ENCODE measurements around the gene MZT2A. TPM values are rescaled to one million over a fixed set of nuclear protein-coding genes. Genes with fewer than 3 reads are reported as not detected.
"Not testable (repeated sequence)": the region's sequence is repeated elsewhere in the genome, so short reads cannot be mapped to it uniquely, and the experiment has no call there.

The MZT2A gene
- total and polyA plus RNA-seq, 2 donors: 101 to 111 TPM

DNA sequence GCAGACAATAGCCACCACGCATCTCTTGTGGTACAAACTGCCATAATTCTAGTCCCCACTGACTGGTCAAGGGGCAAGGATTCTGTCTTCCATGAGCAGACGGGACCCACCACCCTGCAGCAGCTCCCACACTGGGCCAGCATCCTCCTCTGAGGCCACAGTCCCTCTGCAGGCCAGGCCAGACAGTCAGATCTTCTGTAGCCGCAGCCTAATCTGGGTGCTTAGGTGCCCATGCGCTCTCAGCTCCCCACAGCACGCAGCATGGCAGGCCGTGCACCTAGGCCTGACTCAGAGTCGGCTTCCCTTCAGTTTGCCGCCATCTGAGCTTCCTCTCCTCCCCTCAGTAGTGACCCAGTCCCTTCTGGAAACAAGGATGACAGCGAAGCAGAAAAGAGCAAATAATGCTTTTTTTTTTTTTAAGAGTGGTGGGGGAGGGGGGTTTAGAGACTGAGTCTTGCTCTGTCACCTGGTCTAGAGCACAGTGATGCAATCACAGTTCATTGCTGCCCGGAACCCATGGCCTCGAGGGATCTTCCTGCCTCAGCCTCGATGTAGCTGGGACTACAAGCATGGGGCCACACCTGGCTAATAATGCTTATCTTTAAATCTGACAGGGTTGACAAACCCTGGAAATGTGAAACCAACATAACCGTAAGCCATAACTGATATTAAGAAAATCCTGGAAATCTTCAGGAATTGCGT, 5.8 kb downstream of the MZT2A start:
- H3K4me1 ChIP-seq (ENCODE audit: control insufficient read depth in 2 of 2, insufficient read depth in 2 of 2, low read length in 2 of 2); DNase-seq (ENCODE audit: low read depth in 6 of 9, low spot score in 9 of 9); H3K4me3 ChIP-seq (ENCODE audit: low read length in 2 of 2); H3K9me3 ChIP-seq (ENCODE audit: control insufficient read depth in 2 of 2, insufficient read depth in 1 of 2, low read length in 1 of 2); H3K27ac ChIP-seq (ENCODE audit: low read depth in 1 of 2, low read length in 1 of 2); H3K27me3 ChIP-seq (ENCODE audit: control insufficient read depth in 2 of 2, insufficient read depth in 1 of 2, low read length in 1 of 2): not testable (repeated sequence)
- peaks cover 9 to 21% of the 10 kb centered on the region in 2 donors for H3K36me3 ChIP-seq (ENCODE audit: control insufficient read depth in 2 of 2, insufficient read depth in 2 of 2, low read length in 1 of 2)
- WGBS: 96% methylated on average over 14 of the region's 14 CpGs

DNA sequence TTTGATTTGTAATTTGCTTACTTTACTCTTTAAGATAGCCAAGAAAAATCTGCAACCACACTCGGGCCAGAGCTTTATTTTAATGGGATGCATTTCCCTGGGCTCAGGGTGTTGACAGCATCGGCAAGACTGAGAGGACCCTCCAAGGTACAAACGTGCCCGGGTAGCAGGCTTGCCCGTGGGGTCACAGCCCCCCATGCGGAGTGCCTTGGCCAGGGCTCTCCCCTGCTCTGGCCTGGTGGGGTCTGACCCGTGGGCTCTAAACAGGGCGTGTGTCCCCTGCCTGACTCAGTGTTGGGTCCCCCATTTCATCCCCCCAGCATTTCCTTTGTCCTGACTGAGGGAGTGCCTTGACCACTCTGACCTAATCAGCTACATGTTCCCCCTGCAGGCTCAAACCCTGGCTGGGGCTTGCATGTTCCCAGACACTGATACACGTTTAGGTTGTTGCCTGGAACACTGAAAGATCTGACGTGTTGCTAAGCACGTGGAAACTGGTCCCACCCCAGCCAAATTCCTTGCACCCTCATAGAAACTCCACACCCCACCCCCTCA, 7.2 kb downstream of the MZT2A start:
- not testable (repeated sequence) for H3K9me3 ChIP-seq (ENCODE audit: control insufficient read depth in 2 of 2, insufficient read depth in 1 of 2, low read length in 1 of 2); H3K4me1 ChIP-seq (ENCODE audit: control insufficient read depth in 2 of 2, insufficient read depth in 2 of 2, low read length in 2 of 2); H3K27ac ChIP-seq (ENCODE audit: low read depth in 1 of 2, low read length in 1 of 2); DNase-seq (ENCODE audit: low read depth in 6 of 9, low spot score in 9 of 9); H3K4me3 ChIP-seq (ENCODE audit: low read length in 2 of 2); H3K27me3 ChIP-seq (ENCODE audit: control insufficient read depth in 2 of 2, insufficient read depth in 1 of 2, low read length in 1 of 2)
- peaks cover 7 to 16% of the 10 kb centered on the region in 2 donors for H3K36me3 ChIP-seq (ENCODE audit: control insufficient read depth in 2 of 2, insufficient read depth in 2 of 2, low read length in 1 of 2)
- WGBS: 98% methylated on average over 11 of the region's 11 CpGs

DNA sequence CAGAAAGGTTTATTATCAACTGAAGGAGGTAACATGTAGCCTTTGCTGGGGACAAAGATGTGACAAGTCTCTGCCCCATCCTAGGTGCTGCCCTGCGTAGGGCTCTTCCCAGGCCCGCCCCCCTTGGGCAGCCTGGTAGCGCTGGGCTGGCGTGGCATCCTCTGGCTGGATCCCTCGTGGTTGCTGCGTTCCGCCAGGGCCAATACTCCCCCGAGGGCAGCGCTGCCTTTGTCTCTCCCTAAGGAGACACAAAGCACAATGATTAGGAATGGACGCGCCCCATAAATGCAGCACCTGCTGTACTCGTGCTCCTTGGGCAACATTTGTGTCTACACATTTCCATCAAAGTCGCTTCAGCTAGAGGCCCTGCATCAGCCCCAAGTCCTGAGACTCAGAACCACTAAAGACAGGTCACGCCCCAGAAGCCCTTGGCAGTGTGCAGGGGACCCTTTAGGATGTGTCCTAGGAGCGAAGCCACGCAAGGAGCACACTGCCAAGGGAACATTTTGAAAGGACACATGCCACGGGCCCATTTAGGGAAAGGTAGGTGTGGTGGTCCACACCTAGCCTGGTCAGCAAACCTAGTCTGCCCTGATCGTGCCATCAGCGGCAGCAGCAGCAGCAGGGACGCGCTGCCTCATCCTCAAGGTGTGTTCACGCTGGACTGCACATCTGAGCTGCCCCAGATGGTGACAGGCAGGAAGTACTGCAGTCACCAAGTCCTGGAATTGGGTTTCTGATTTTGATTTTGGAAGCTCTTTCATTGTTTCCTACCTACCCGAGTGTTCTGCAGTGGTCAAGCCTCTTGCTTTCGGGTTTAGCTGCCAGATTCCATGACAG, 8.0 kb downstream of the MZT2A start:
- H3K36me3 ChIP-seq (ENCODE audit: control insufficient read depth in 2 of 2, insufficient read depth in 2 of 2, low read length in 1 of 2): peaks cover 4 to 14% of the 10 kb centered on the region in 2 donors
- H3K4me3 ChIP-seq (ENCODE audit: low read length in 2 of 2); H3K27ac ChIP-seq (ENCODE audit: low read depth in 1 of 2, low read length in 1 of 2); DNase-seq (ENCODE audit: low read depth in 6 of 9, low spot score in 9 of 9); H3K27me3 ChIP-seq (ENCODE audit: control insufficient read depth in 2 of 2, insufficient read depth in 1 of 2, low read length in 1 of 2); H3K9me3 ChIP-seq (ENCODE audit: control insufficient read depth in 2 of 2, insufficient read depth in 1 of 2, low read length in 1 of 2); H3K4me1 ChIP-seq (ENCODE audit: control insufficient read depth in 2 of 2, insufficient read depth in 2 of 2, low read length in 2 of 2): not testable (repeated sequence)
- 97% methylated on average over 24 of the region's 24 CpGs for WGBS

DNA sequence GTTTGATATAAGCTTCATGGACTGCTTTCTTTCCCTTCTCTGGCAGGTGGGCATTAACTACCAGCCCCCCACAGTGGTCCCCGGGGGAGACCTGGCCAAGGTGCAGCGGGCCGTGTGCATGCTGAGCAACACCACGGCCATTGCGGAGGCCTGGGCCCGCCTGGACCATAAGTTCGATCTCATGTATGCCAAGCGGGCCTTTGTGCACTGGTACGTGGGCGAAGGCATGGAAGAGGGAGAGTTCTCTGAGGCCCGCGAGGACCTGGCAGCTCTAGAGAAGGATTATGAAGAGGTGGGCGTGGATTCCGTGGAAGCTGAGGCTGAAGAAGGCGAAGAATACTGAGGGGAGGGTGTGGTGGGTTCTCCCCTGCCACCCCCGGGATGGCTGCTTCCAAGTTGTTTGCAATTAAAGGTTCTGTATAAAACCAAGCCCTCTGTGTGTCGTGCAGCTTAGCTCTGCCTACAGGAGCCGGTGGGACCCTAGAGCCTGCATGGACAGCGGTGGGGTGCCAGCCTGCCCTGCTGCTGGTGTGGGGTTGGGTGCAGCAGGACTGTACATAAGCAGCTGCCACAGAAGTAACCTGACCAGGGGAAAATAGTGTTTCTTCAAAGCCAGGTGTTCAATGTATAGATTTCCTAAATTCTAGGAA, 9.6 kb downstream of the MZT2A start:
- H3K27me3 ChIP-seq (ENCODE audit: control insufficient read depth in 2 of 2, insufficient read depth in 1 of 2, low read length in 1 of 2); H3K9me3 ChIP-seq (ENCODE audit: control insufficient read depth in 2 of 2, insufficient read depth in 1 of 2, low read length in 1 of 2); H3K4me3 ChIP-seq (ENCODE audit: low read length in 2 of 2); DNase-seq (ENCODE audit: low read depth in 6 of 9, low spot score in 9 of 9); H3K27ac ChIP-seq (ENCODE audit: low read depth in 1 of 2, low read length in 1 of 2); H3K4me1 ChIP-seq (ENCODE audit: control insufficient read depth in 2 of 2, insufficient read depth in 2 of 2, low read length in 2 of 2): not testable (repeated sequence)
- H3K36me3 ChIP-seq (ENCODE audit: control insufficient read depth in 2 of 2, insufficient read depth in 2 of 2, low read length in 1 of 2): peaks cover 0 to 14% of the 10 kb centered on the region in 2 donors
- WGBS: 97% methylated on average over 19 of the region's 19 CpGs

DNA sequence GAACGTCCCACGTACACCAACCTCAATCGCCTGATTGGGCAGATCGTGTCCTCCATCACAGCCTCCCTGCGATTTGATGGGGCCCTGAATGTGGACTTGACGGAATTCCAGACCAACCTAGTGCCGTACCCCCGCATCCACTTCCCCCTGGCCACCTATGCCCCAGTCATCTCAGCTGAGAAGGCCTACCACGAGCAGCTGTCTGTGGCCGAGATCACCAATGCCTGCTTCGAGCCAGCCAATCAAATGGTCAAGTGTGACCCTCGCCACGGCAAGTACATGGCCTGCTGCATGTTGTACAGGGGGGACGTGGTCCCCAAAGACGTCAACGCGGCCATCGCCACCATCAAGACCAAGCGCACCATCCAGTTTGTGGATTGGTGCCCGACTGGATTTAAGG, 11.8 kb downstream of the MZT2A start:
- WGBS: 98% methylated on average over 17 of the region's 20 CpGs
- not testable (repeated sequence) for H3K27me3 ChIP-seq (ENCODE audit: control insufficient read depth in 2 of 2, insufficient read depth in 1 of 2, low read length in 1 of 2); H3K4me3 ChIP-seq (ENCODE audit: low read length in 2 of 2); DNase-seq (ENCODE audit: low read depth in 6 of 9, low spot score in 9 of 9); H3K4me1 ChIP-seq (ENCODE audit: control insufficient read depth in 2 of 2, insufficient read depth in 2 of 2, low read length in 2 of 2); H3K9me3 ChIP-seq (ENCODE audit: control insufficient read depth in 2 of 2, insufficient read depth in 1 of 2, low read length in 1 of 2); H3K27ac ChIP-seq (ENCODE audit: low read depth in 1 of 2, low read length in 1 of 2)
- H3K36me3 ChIP-seq (ENCODE audit: control insufficient read depth in 2 of 2, insufficient read depth in 2 of 2, low read length in 1 of 2): peaks cover 0 to 20% of the 10 kb centered on the region in 2 donors

DNA sequence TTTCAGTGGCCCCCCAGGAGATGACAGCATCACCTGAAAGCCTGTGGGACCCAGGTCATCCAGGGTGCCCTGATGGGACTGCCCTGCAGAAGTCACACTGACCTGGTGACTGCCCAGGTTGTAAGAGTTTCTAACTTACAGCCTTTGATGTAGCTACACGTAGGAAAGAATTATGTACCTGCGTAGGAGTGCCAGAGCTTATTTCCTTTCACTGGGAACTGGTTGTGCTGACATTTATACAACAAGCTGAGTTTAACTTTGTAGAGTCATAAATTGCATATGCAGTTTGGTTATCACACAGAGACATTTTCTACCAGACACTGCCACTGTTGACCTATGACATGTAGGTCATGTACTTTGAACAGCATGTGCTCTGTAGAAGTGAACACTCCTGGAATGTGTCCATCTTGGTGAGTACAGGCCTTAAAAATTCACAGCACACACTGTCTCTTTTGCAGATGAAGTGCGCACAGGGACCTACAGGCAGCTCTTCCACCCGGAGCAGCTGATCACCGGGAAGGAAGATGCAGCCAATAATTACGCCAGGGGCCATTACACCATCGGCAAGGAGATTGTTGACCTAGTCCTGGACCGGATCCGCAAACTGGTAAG, 13.2 kb downstream of the MZT2A start:
- not testable (repeated sequence) for H3K9me3 ChIP-seq (ENCODE audit: control insufficient read depth in 2 of 2, insufficient read depth in 1 of 2, low read length in 1 of 2); H3K4me1 ChIP-seq (ENCODE audit: control insufficient read depth in 2 of 2, insufficient read depth in 2 of 2, low read length in 2 of 2); H3K4me3 ChIP-seq (ENCODE audit: low read length in 2 of 2); H3K27me3 ChIP-seq (ENCODE audit: control insufficient read depth in 2 of 2, insufficient read depth in 1 of 2, low read length in 1 of 2); H3K27ac ChIP-seq (ENCODE audit: low read depth in 1 of 2, low read length in 1 of 2); DNase-seq (ENCODE audit: low read depth in 6 of 9, low spot score in 9 of 9)
- H3K36me3 ChIP-seq (ENCODE audit: control insufficient read depth in 2 of 2, insufficient read depth in 2 of 2, low read length in 1 of 2): peaks cover 0 to 13% of the 10 kb centered on the region in 2 donors
- WGBS: 97% methylated on average over 9 of the region's 9 CpGs

DNA sequence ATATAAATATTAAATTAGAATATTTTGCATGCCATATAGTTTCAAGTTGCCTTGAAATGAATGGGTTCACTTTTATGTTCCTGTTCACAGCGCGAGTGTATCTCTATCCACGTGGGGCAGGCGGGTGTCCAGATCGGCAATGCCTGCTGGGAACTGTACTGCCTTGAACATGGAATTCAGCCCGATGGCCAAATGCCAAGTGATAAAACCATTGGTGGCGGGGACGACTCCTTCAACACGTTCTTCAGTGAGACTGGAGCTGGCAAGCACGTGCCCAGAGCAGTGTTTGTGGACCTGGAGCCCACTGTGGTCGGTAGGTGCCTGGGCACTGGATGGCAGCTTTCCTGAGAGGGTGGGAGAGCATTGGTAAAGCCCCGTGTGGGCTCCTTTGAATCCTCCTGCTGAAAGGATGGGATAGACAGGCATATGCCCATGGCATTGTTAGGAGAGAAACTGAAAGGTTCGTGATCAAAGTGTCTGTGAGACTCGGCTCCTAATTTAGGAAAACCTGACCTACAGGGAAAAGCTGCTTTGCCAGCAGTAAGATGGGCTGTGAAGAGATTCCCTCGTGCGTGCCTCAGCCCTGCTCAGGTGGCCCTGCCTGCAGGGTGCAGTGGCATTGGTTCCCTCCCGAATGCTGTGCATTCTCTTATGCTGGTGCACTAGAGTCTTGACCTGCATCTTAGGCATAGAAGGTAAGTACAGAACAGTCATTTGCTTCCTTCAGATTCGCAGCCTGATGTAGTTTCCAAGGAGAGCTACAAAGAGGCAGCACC, 13.9 kb downstream of the MZT2A start:
- not testable (repeated sequence) for H3K9me3 ChIP-seq (ENCODE audit: control insufficient read depth in 2 of 2, insufficient read depth in 1 of 2, low read length in 1 of 2); H3K4me1 ChIP-seq (ENCODE audit: control insufficient read depth in 2 of 2, insufficient read depth in 2 of 2, low read length in 2 of 2); H3K27ac ChIP-seq (ENCODE audit: low read depth in 1 of 2, low read length in 1 of 2); H3K27me3 ChIP-seq (ENCODE audit: control insufficient read depth in 2 of 2, insufficient read depth in 1 of 2, low read length in 1 of 2); H3K4me3 ChIP-seq (ENCODE audit: low read length in 2 of 2); DNase-seq (ENCODE audit: low read depth in 6 of 9, low spot score in 9 of 9)
- H3K36me3 ChIP-seq (ENCODE audit: control insufficient read depth in 2 of 2, insufficient read depth in 2 of 2, low read length in 1 of 2): peaks cover 0 to 11% of the 10 kb centered on the region in 2 donors
- 98% methylated on average over 15 of the region's 18 CpGs for WGBS

DNA sequence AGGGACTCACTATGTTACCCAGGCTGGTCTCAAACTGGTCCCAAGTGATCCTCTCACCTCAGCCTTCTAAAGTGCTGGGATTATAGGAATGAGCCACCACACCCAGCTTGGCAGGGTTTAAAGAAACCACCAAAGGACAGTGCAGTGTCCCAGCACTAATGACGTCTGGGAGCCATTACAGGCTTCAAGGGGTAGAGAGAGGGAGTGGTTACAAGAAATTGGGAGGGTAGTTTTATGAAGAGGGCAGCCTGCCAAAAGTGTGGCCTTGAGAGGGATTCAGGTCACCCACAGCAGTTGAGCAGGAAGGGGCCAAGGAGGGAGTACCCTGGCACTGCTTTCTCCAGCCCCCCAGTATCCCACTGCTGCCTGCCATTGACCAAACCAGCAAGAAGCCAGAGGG, 15.0 kb downstream of the MZT2A start:
- not testable (repeated sequence) for H3K27ac ChIP-seq (ENCODE audit: low read depth in 1 of 2, low read length in 1 of 2); H3K27me3 ChIP-seq (ENCODE audit: control insufficient read depth in 2 of 2, insufficient read depth in 1 of 2, low read length in 1 of 2); H3K36me3 ChIP-seq (ENCODE audit: control insufficient read depth in 2 of 2, insufficient read depth in 2 of 2, low read length in 1 of 2); H3K4me1 ChIP-seq (ENCODE audit: control insufficient read depth in 2 of 2, insufficient read depth in 2 of 2, low read length in 2 of 2); DNase-seq (ENCODE audit: low read depth in 6 of 9, low spot score in 9 of 9); H3K9me3 ChIP-seq (ENCODE audit: control insufficient read depth in 2 of 2, insufficient read depth in 1 of 2, low read length in 1 of 2); H3K4me3 ChIP-seq (ENCODE audit: low read length in 2 of 2)
- 97% methylated on average over 1 of the region's 1 CpG for WGBS
